Measurements from ENCODE around the gene SLC7A5.
"Not testable (repeated sequence)": the region's sequence is repeated elsewhere in the genome, so short reads cannot be mapped to it uniquely, and the experiment has no call there.

SLC7A5 gene

DNA sequence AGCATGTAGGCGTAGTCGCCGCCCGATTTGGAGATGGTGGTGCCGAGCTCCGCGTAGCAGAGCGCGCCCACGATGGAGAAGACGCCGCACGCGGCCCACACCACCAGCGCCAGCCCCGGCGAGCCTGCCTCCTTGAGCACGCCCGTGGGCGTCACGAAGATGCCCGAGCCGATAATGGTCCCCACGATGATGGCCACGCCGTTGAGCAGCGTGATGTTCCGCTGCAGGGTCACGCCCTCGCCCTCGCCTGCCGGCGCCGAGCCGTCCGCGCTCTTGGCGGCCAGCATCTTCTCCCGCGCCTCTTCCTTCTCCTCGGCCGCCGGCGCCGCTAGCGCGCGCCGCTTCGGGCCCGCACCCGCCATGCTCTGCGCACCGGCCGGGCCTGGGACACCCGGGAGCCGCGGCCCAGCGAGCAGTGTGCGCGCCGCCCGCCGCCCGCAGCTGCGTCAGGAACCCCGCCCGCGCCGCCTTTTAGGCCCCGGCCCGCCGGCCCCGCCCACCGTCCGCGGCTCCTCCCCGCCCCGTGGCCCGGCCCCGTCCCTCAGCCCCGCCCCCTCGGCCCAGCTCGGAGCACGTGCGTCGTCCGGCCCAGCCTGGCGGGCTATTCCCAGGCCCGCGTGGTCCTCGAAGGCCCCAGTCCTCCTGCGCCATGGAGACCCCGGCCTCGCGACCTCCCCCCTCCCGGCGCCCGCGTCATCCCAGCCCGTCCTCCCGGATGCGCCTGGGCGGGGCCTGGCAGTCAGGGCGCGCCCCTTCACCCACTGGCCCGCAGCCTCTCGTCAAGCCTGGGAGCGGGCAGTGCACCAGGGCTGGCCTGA lies at the start of gene SLC7A5:
Gene SLC7A5 (minus strand): TSS at position 447 of the 818 bp plus-strand sequence. CDS start 85 bp downstream, at position 362.
- peak; percentile 87 to 89 for DNase-seq

DNA sequence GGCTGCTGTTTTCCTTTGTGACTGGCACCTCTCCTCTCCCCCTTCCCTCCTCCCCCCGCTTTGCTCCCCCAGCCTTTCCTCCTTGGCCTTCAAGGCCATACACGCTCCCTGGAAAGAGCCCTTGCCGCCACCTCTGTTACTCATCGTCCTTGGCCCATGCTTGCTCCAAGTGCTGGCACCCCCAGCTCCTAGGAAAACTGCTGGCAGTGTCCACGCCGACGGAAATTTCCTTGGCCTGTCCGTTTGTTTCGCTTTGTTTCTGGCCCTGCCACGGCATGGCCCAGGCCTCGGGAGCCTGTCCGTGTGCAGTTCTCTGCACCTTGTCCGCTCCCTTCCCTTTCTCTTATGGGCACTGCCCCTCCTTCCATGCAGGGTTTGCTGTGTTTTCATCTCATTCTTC lies 49.0 kb upstream of the SLC7A5 start:
- DNase-seq: no peak

DNA sequence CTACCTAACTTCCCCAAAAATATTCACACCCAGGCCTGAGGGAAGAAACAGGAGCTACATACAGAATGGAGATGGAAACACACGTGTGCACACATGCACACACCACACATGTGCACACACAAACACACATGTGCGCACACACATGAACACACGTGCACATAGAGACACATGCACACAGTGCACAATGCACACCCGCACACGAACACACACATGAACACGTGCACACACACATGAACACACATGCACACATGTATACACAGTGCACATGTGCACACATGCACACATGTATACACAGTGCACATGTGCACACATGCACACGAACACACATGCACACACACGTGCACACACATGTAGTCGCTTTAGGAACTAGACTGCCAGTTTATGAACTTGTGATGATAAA lies 48.2 kb upstream of the SLC7A5 start:
- DNase-seq: no peak

DNA sequence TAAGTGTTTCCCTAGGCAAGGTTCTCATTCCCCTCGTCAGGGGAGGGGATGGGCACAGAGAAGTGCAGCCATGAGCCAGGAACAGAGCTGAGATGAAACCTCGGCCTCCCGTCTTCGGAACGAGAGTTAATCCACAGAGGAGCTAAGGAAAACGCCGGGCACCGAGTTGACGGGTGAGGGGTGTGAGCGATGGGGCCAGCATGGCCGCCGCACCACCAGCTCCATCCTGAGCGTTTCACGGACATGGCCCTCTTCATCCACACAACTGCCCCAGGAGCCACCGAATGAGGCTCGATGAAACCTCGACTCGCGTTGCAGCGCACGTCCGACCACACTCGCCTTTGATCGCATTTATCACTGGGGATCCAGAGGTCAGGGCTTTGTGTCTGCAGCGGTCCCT lies 45.5 kb upstream of the SLC7A5 start:
- DNase-seq: no peak

DNA sequence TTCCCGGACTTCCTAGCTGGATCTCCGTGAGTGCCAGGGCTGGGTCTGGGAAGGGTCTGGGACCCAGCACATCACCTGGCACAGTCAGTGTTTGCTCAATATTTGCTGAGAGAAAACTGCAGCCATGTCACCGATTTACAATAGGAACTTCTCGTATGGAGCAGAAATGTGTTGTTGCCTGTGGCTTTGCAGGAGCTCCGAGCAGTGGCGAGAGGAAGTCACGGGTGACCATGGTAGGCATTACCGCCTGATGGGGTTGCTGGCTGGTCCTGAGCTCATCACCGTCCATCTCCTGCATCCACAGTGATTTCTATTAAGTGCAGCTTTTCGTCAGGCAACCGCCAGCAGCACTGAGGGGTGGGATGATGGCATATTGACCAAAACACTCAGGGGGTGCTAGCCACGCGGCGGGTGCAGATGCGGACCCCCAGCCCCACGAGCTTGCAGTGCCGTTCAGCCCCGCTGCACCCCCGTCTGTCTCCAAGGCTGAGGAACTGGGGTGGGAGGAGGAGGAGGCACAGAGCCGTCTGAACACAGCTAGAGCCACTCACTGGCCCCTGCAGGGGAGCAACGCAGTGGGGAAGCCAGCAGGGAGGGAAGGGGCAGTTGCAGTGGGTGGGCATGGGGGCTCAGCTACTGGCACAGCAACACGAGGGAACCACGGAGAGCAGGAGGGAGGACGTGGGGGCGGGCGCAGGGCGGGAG lies 44.9 kb upstream of the SLC7A5 start:
- not testable (repeated sequence) for DNase-seq

DNA sequence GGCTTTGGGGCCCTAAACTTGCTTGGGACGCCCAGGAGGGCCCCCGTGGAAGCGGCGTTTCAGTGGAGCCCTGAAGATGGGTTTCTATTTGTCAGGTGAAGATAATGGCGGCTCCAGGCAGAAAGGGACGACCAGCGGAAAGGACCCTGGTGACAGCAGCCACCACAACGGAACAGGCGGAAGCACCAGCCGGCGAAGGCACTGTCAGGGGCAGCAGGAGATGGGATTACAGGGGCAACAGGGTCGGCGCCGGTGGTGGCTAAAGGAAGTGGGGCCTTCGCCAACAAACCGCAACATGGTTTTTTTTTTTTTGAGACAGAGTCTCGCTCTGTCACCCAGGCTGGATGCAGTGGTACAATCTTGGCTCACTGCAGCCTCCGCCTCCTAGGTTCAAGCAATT lies 43.4 kb upstream of the SLC7A5 start:
- DNase-seq: not testable (repeated sequence)

DNA sequence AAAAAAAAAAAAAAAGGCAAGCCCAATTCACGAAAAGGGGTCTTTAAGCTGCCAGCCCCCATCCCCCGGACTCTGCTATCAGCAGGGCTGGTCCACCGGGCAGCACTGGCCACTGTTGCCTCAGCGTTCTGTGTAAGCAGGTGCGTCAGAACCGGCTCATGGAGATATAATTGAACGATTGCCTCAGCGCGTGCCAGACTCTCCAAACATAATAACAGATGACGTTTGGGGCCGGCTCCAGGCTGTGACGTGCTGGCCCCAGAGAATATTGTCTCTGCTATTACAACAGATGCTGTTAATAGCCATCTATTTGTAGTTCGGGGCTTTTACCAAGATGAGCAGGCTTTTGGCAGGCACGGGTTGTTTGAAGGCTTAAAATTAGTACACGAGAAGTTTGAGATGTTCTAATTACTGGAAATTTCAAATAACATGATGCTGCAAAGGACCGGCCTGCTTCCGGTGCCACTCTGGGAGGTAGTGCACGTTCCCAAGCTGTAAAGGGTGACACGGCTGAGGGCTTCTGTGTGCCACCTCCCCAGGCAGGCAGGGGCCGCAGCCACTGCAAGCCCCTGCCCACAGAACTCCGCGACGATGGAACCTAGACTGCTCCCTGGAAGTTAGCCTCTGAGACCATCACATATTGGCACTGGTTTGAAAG lies 41.9 kb upstream of the SLC7A5 start:
- not testable (repeated sequence) for DNase-seq

DNA sequence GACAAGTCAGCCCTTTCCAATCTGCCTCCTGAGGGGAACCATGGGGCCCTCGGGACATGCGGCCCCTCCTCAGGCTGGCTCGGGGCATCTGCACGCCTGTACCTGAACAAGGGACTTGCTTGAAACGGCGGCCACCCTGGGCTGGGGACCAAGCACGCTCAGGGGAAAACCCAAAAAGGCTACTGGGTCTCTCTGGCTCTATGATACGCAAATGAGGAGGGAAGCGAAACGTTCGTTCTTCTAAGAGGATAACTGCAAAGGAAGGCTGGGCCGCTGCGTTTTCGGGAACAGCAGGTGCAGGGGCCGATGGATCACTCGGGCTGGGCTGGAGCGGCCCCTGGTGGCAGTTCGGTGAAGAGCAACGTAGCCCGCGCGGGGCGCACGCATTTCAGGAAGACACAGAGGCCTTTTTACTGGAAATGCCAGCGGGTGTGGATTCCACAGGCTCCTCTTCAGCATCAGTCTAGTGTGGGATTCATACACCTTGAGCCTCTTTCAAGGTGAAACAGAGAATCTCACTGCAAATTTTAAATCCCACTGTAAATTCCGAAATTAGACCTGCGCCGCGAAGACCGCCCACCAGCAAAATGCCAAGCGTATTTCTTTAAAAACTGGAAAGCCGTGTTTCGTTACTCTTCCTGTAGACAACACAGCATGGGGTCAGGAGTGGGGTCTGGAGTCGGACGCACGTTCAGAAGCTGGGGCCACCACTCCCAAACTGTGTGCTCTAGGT lies 40.1 kb upstream of the SLC7A5 start:
- peak; percentile 78 to 79 for DNase-seq

DNA sequence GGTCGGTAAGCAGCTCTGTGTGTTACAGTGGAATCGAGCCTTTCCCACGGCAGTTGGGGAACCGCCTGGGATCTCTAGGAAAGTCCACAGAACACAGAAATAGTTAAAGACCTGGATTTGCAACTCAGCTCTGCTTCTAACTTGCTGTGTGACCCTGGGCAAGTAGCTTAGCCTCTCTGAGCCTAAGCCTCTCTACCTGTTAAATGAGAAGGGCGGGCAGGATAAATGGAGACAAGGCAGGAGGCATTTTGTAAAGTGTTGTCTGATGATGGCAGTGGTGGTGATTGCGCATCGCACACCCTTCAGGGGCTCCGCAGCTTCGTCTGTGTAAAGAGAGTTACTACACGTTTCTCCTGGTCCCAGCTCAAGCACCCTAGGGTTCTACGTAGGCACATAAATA lies 38.8 kb upstream of the SLC7A5 start:
- not testable (repeated sequence) for DNase-seq

DNA sequence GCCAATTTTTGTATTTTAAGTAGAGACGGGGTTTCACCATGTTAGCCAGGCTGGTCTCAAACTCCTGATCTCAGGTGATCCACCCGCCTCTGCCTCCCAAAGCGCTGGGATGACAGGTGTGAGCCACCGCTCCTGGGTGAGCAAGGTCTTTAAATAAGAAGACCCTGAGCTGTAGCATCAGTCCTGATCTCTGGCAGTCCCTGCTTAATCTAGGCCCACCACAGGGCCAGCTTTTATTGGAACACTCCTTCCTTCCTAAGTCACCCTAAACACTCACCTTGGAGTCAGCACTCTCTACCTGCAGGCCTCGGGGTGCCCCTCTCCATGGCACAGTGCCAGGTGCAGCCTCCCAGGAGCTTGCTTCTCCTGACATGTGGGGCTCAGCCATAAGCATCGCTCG lies 36.2 kb upstream of the SLC7A5 start:
- DNase-seq: not testable (repeated sequence)

DNA sequence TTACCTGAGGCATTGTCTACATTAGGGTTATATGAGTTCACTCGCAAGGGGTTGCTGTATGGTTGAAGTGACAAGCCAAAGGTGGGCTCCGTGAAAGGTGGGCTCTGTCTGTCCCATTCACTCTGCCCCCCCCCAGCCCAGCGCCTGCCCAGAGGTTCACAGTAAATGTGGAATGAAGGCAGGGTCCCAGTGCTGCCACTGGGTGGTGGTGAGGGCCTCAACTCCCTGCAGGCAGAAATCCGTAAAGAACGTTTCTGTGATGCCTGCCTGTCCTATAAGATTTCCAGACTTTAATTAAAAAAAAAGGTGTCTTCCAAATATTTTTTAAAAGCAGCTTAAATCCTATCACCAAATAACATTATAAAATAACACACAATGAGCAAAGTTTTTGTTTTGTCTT lies 35.7 kb upstream of the SLC7A5 start:
- DNase-seq: not testable (repeated sequence)

DNA sequence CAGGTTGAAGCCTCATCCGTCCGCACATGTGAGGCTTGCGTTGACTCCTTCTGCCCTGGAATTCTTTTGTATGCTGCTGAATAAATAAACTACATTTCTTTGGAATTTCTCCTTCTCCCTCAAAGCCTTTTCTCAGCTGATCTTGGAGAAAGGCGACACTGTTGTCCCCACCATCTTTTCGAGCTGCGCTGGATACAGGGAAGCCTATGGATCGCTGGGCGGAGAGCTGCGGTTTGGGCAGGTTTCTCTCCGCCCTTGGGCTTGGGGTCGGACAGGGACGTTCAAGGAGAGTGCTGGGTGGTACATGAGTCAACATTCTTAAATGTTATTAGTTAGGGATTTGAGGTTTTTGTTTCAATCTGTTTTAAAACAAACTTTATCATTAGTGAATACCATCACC lies 31.2 kb upstream of the SLC7A5 start:
- not testable (repeated sequence) for DNase-seq

DNA sequence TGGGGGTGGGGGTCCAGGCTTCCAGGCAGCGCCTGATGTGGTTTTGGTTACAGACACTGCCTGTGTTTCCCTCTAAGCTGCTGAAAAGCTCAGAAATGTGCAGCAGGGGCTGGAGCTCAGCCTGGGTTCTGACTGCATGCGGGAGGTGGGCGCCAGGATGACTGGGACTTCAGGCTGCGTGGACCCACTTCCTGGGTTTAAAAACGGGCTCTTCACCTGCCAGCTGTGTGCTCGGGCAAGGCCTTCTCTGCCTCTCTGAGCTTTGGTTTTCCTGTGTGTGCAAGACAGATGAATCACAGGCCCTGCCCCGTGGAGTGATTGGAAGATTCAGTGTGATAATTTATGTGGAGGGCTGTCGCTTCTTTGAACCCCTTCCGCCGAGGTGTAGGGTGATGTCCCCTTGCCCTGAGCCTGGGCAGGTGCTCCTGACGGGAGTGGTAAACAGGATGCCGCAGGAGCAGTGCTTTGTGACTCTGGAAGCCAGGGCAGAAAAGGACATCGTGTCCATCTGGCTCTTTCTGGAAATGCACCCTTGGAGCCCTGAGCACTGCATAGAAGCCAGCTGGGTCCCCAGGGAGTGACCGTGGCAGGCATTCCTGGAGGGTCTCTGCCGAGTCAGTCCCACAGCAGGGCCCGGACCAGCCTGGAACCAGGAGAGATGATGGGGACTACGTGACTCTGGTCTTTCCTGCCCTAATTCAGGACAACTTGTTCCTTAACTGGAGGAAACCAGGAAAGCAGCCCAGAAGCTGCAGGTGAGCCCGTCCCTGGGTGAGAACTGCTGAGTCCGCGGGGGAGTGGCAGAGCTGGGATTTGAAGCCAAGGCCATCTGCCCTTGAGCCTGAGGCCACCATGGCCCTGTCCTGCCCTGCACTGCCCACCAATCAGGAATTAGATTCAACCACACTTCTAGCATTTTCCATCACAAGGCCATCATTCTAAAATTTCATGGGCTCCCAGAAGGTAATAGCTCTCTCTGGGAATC lies 28.5 kb upstream of the SLC7A5 start:
- DNase-seq: peak; percentile 26 to 31

DNA sequence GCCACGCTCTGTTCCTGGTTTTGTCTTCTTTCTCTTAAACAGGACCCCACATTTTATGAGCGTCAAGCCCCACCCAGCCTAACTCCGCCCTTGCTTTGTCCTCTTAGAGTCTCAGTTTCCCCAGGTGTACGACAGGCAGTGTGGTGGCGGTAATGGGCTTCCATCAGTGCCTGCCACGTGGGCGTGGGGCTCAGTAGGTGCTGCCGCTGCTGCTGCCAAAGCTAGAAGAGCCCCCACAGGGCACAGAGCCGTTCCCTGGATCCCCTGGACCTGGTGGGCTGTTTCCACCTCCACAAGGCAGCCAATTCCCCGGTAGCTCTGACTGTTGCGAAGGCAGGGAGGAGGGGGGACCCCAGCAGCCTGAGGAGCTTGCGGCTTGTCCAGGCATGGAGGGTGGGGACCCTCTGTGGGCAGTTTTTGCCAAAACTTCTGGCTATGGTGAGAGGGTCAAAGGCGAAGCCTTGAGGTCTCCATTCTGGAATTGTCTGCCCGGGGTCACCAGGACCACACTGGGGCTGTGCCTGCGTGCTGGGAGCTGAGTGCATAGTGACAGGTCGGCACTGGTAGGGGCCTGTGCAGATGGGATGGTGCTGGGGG lies 27.7 kb upstream of the SLC7A5 start:
- not testable (repeated sequence) for DNase-seq

DNA sequence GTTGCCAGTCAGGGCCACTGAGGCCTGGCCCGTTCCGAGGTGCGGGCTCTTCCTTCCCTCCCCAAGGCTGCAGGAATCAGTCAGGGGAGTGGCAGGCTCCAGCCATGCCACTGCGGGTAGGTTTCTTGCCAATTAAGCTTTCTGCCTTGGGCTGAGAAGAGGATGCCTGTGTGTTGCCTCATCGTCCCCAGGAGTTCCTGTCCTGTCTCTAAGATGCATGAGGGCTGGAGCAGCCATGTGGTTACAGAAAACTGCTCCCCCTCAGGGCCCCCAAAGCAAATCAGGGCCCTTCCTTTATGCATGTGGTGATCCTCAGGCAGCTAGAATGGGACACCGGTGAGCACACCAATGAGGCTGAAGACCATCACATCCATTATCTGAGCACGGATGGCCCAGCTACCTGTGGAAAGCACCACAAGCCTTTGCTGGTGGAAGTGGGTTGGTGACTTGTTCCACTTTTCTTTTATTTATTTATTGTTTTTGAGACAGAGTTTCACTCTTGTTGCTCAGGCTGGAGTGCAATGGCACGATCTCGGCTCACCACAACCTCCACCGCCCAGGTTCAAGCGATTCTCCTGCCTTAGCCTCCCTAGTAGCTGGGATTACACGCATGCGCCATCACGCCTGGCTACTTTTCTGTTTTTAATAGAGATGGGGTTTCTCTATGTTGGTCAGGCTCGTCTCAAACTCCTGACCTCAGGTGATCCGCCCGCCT lies 27.0 kb upstream of the SLC7A5 start:
- DNase-seq: not testable (repeated sequence)

DNA sequence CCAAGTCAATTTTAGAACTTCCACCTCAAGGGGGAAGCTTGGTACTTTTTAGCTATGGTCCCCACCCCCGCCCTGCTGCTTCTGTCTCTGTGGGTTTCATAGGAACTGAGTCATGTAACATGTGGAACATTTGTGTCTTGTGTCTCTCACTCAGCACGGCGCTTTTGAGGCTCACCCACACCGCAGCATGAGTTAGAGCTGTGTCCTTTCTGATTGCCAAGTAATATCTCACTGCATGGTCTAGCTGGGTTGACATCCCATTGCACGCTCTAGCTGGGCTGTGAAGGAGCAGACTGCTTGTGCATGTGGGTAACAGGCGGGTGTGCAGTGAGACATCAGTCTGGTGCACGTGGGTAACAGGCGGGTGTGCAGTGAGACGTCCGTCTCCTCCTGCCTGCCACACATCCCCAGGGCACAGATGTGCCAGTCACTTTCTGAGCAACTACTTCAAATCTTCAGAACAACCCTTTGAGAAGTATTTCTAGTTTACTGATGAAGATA lies 26.4 kb upstream of the SLC7A5 start:
- DNase-seq: peak; percentile 52 to 78

DNA sequence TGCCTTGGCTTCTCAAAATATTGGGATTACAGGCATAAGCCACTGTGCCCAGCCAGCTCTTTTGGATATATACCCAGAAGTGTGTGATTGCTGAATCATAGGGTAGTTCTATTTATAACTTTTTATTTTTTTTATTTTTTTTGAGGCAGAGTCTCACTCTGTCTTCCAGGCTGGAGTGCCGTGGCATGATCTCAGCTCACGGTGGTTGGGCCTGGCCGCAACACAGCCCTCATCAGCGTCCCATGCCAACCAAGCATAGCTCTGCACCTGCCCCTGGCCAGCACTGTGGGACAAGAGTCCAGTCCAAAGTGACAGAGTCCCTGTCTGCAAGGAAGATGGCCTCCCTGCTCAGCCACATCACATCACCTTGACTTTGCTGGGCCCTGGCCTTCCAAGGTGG lies 24.7 kb upstream of the SLC7A5 start:
- not testable (repeated sequence) for DNase-seq

DNA sequence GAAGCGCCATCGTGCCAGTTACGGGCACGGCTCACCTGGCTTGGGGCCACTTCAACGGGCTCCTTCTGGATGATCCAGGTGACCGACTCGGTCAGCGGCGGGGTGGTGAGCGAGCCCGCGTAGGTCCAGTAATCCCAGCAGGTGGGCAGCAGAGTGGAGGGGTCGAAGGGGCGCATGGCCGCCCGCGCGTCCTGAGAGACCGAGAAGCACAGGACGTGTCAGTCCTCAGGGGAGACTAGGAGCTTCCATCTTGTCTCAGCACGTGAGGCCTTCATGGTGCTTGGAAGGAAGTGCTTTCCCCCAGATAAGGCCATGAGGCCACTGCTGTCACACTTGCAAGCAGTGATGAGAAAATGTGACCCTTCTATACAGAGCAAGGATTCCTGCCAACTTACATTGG lies 22.5 kb upstream of the SLC7A5 start:
- no peak for DNase-seq

DNA sequence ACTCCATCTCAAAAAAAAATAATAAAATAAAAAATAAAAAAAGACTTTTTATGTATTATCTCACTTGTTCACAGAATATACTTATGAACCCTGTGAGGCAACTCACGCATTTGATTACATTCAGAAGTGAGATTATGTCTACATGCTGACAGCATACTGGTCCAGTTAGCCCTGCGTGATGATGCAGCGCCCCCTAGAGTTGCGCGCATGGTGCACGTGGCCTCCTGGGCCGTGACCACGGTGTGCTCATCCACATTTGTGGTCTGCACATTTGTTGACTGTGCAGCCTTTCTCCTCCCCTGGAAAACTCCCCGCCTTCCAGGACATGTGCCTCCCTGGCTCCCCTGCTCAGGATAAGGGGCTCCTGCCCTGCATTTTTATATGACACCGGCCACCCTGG lies 20.5 kb upstream of the SLC7A5 start:
- DNase-seq: not testable (repeated sequence)

DNA sequence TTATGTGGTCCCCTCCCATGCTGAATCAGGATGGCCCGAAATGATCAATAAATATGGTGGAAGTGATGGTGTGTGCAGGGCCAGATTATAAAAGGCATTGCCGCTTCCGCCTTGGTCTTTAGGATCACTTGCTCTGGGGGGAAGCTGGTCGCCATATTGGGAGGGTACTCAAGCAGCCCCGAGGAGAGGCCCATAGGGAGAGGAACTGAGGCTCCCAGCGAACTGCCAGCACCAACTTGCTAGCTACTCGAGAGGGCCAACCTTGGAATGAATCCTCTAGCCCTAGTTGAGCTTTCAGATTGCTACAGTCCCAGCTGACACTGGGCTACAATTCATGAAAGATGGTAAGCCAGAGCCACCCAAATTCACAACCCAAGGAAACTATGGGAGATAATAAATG lies 19.0 kb upstream of the SLC7A5 start:
- not testable (repeated sequence) for DNase-seq
